H1 (cell line): ENCODE results near the gene CHD9. TPM values are rescaled to one million over a fixed set of nuclear protein-coding genes. Genes with fewer than 3 reads are reported as not detected.

Source experiments
- CTCF ChIA-PET: fragments of 300-600 bp; sonication (Branson Sonifier 250); formaldehyde crosslinking; loops from one replicate; lab custom pipeline; 2021; ENCODE audit not compliant: partially characterized antibody; lab: Charles Lee
- POLR2A ChIA-PET: fragments of 300-600 bp; sonication (Branson Sonifier 250); formaldehyde crosslinking; loops from one replicate; lab custom pipeline; 2021; ENCODE audit warnings: inconsistent platforms; ENCODE audit not compliant: partially characterized antibody; lab: Charles Lee
- DNase-seq, 2 experiments: peaks; one replicate each; pipeline versions ENCODE4 v3.0.0 to v3.0.0-alpha.2; 2010 to 2022; ENCODE audit warnings: low spot score in 2 of 2, low read depth in 1 of 2, mixed read lengths in 1 of 2
- FAIRE-seq: peaks from 2 replicates; lab custom pipeline; 2011; peaks lifted over from hg19 to GRCh38; lab: Jason Lieb, UNC
- H2AFZ ChIP-seq: 2 replicates; pipeline ENCODE4 v1.8.1; 2012; ENCODE audit warnings: low read length, inconsistent platforms
- H2AK5ac ChIP-seq: 2 replicates; pipeline ENCODE4 v1.6.1; 2013; ENCODE audit warnings: low read depth, low read length
- H2BK120ac ChIP-seq: replicated peaks from 2 replicates; pipeline ENCODE3; 2013; ENCODE audit warnings: low read depth, low read length, inconsistent platforms
- H2BK12ac ChIP-seq: 2 replicates; pipeline ENCODE4 v1.6.1; 2013; ENCODE audit warnings: low read depth, low read length
- H2BK15ac ChIP-seq: 2 replicates; pipeline ENCODE4 v1.6.1; 2013; ENCODE audit warnings: low read length
- H2BK20ac ChIP-seq: 2 replicates; pipeline ENCODE4 v1.6.1; 2013; ENCODE audit warnings: low read length
- H2BK5ac ChIP-seq: 2 replicates; pipeline ENCODE4 v1.6.1; 2013; ENCODE audit warnings: low read depth, low read length
- H3K14ac ChIP-seq: 2 replicates; pipeline ENCODE4 v1.6.1; 2013; ENCODE audit warnings: inconsistent platforms; ENCODE audit not compliant: insufficient read length
- H3K18ac ChIP-seq: 2 replicates; pipeline ENCODE4 v1.6.1; 2013; ENCODE audit warnings: low read length; ENCODE audit errors: extremely low read depth
- H3K23ac ChIP-seq: 2 replicates; pipeline ENCODE4 v1.6.1; 2013; ENCODE audit warnings: inconsistent platforms; ENCODE audit not compliant: insufficient read length
- H3K23me2 ChIP-seq: 2 replicates; pipeline ENCODE4 v1.6.1; 2013; ENCODE audit warnings: low read depth, low read length
- H3K27ac ChIP-seq: 2 replicates; pipeline ENCODE4 v1.6.1; 2011; ENCODE audit warnings: low read depth, low read length, inconsistent platforms
- H3K27me3 ChIP-seq, 4 experiments: replicated peaks in 1 of 4; 1 replicate in 1 of 4; 2 replicates in 3 of 4; pipeline versions ENCODE4 v1.6.1 to v1.8.1; 2011 to 2013; ENCODE audit warnings: low read length in 3 of 4, mild to moderate bottlenecking in 3 of 4, inconsistent platforms in 2 of 4, mixed read lengths in 2 of 4, moderate library complexity in 1 of 4; ENCODE audit not compliant: control insufficient read depth in 3 of 4, insufficient read depth in 3 of 4; ENCODE audit errors: extremely low read depth in 1 of 4
- H3K36me3 ChIP-seq, 4 experiments: 2 replicates each; pipeline versions ENCODE4 v1.6.1 to v1.8.1; 2011 to 2013; ENCODE audit warnings: mild to moderate bottlenecking in 4 of 4, low read length in 3 of 4, moderate library complexity in 2 of 4, control low read depth in 1 of 4, inconsistent platforms in 1 of 4; ENCODE audit not compliant: insufficient read depth in 4 of 4, control insufficient read depth in 2 of 4
- H3K4ac ChIP-seq: replicated peaks from 2 replicates; pipeline ENCODE3; 2013; ENCODE audit warnings: low read length, low read depth, mixed read lengths, inconsistent platforms; ENCODE audit not compliant: insufficient read length
- H3K4me1 ChIP-seq, 4 experiments: replicated peaks in 1 of 4; 1 replicate in 1 of 4; 2 replicates in 3 of 4; pipeline versions ENCODE4 v1.6.1 to v1.8.1; 2011 to 2013; ENCODE audit warnings: low read length in 3 of 4, inconsistent platforms in 2 of 4, mixed read lengths in 1 of 4; ENCODE audit not compliant: insufficient read depth in 4 of 4, control insufficient read depth in 3 of 4
- H3K4me2 ChIP-seq, 2 experiments: 2 replicates each; pipeline versions ENCODE4 v1.6.1 to v1.8.1; 2011 to 2013; ENCODE audit warnings: low read depth in 2 of 2, low read length in 2 of 2, control low read depth in 1 of 2, inconsistent platforms in 1 of 2, mild to moderate bottlenecking in 1 of 2; ENCODE audit not compliant: insufficient read depth in 1 of 2
- H3K4me3 ChIP-seq, 4 experiments: fragments of 200-600, 300-600 bp in 1 of 4; sonication (generic), shearing (Covaris generic), sonication (Bioruptor Twin) in 1 of 4; 2 replicates each; pipeline versions ENCODE4 v1.5.1 to v1.8.1; 2011 to 2016; ENCODE audit warnings: low read length in 4 of 4, low read depth in 3 of 4, control low read depth in 2 of 4, inconsistent platforms in 2 of 4, mild to moderate bottlenecking in 2 of 4, mixed read lengths in 1 of 4, moderate library complexity in 1 of 4; ENCODE audit not compliant: insufficient read depth in 2 of 4; ENCODE audit errors: extremely low read depth in 1 of 4
- H3K56ac ChIP-seq: replicated peaks from 2 replicates; pipeline ENCODE3; 2013; ENCODE audit warnings: low read depth, mild to moderate bottlenecking, mixed read lengths, low read length, inconsistent platforms; ENCODE audit not compliant: insufficient read length
- H3K79me1 ChIP-seq: 2 replicates; pipeline ENCODE4 v1.6.1; 2013; ENCODE audit warnings: low read depth, low read length, control low read depth
- H3K79me2 ChIP-seq, 2 experiments: 2 replicates each; pipeline versions ENCODE4 v1.6.1 to v1.8.1; 2012 to 2013; ENCODE audit warnings: low read length in 2 of 2, mild to moderate bottlenecking in 2 of 2, inconsistent platforms in 1 of 2; ENCODE audit not compliant: insufficient read depth in 2 of 2, control insufficient read depth in 1 of 2
- H3K9ac ChIP-seq, 4 experiments: replicated peaks in 1 of 4; 1 replicate in 1 of 4; 2 replicates in 3 of 4; pipeline versions ENCODE4 v1.6.1 to v1.8.1; 2011 to 2013; ENCODE audit warnings: low read depth in 3 of 4, low read length in 3 of 4, control low read depth in 2 of 4, mild to moderate bottlenecking in 2 of 4, moderate library complexity in 2 of 4, inconsistent platforms in 1 of 4; ENCODE audit errors: extremely low read depth in 1 of 4
- H3K9me3 ChIP-seq, 2 experiments: 2 replicates each; pipeline versions ENCODE4 v1.6.1 to v1.8.1; 2012 to 2013; ENCODE audit warnings: mild to moderate bottlenecking in 2 of 2, moderate library complexity in 2 of 2, control low read depth in 1 of 2, inconsistent platforms in 1 of 2, low read depth in 1 of 2, low read length in 1 of 2, mixed read lengths in 1 of 2; ENCODE audit not compliant: insufficient read depth in 2 of 2
- H4K20me1 ChIP-seq, 2 experiments: replicated peaks in 1 of 2; 2 replicates each; pipeline versions ENCODE3 to v1.8.1; 2011 to 2013; ENCODE audit warnings: inconsistent platforms in 2 of 2, low read length in 2 of 2, mild to moderate bottlenecking in 1 of 2; ENCODE audit not compliant: insufficient read depth in 2 of 2, control insufficient read depth in 1 of 2
- H4K5ac ChIP-seq: 2 replicates; pipeline ENCODE4 v1.6.1; 2013; ENCODE audit warnings: low read length, low read depth, mixed read lengths, inconsistent platforms; ENCODE audit not compliant: insufficient read length
- H4K8ac ChIP-seq: 2 replicates; pipeline ENCODE4 v1.8.0; 2013; ENCODE audit warnings: mild to moderate bottlenecking, moderate library complexity, low read length, inconsistent platforms; ENCODE audit not compliant: insufficient read depth; ENCODE audit errors: extremely low read depth
- H4K91ac ChIP-seq: replicated peaks from 2 replicates; pipeline ENCODE3; 2013; ENCODE audit warnings: low read length, mixed read lengths, inconsistent platforms; ENCODE audit not compliant: insufficient read length
- ASH2L ChIP-seq: fragments of 200-600, 300-600 bp; sonication (generic); IDR thresholded peaks from one replicate; pipeline ENCODE4 v1.7.1; 2017; ENCODE audit warnings: low read length
- BRCA1 ChIP-seq: IDR thresholded peaks from 2 replicates; pipeline ENCODE4 v1.6.1; 2012; ENCODE audit warnings: low read depth, low read length, improper control_type of control experiment
- CBX5 ChIP-seq: fragments of 300-800, 300-1000 bp; sonication (generic); IDR thresholded peaks from 2 replicates; pipeline ENCODE4 v1.7.1; 2016; ENCODE audit warnings: antibody characterized with exemption, low read length, low read depth
- CHD1 ChIP-seq: IDR thresholded peaks from 2 replicates; pipeline ENCODE4 v1.6.1; 2012; ENCODE audit warnings: low read depth, low read length, improper control_type of control experiment
- MAX ChIP-seq: IDR thresholded peaks from 2 replicates; pipeline ENCODE4 v1.6.1; 2012; ENCODE audit warnings: inconsistent platforms
- POLR2A ChIP-seq, 2 experiments: IDR thresholded peaks; 1 replicate in 1 of 2; 2 replicates in 1 of 2; pipeline ENCODE4 v1.6.1; 2011; ENCODE audit warnings: low read depth in 2 of 2, low read length in 2 of 2, mild to moderate bottlenecking in 2 of 2; ENCODE audit errors: control extremely low read depth in 1 of 2
- SIRT6 ChIP-seq: IDR thresholded peaks from one replicate; pipeline ENCODE4 v1.7.1; 2012; ENCODE audit warnings: low read length, inconsistent platforms
- SP1 ChIP-seq: IDR thresholded peaks from 2 replicates; pipeline ENCODE4 v1.6.1; 2011; ENCODE audit warnings: low read depth, low read length
- USF2 ChIP-seq: IDR thresholded peaks from 2 replicates; pipeline ENCODE4 v1.6.1; 2011; ENCODE audit warnings: low read length, improper control_type of control experiment
- WGBS, 2 experiments: shearing (Covaris generic) in 1 of 2; methylation state at CpG; one replicate each; pipeline versions ENCODE4 v1.1.6 to v1.1.7; 2013 to 2015; ENCODE audit warnings: low lambda C conversion rate in 2 of 2, mixed read lengths in 2 of 2, inconsistent platforms in 1 of 2, low coverage in 1 of 2, missing lambda C conversion rate in 1 of 2; ENCODE audit not compliant: insufficient replicate concordance in 2 of 2, insufficient coverage in 1 of 2, insufficient read length in 1 of 2; ENCODE audit errors: extremely low coverage in 1 of 2, missing lambda C conversion rate in 1 of 2; 5-methylcytosine and 5-hydroxymethylcytosine counted together
- polyA plus RNA-seq, 7 experiments: library from polyadenylated mRNA; depleted of rRNA in 3 of 7; stranded (reverse) in 5 of 7; unstranded in 2 of 7; fragments of >200 nt in 5 of 7; fragments of 200-250 nt in 2 of 7; gene quantifications; 1 replicate in 5 of 7; 2 replicates in 1 of 7; 4 replicates in 1 of 7; pipeline versions ENCODE4 v1.2.1 to v1.2.3, GENCODE V29; 2011 to 2013; ENCODE audit warnings: missing spikeins in 2 of 7, mixed read lengths in 2 of 7
- total RNA-seq: library from RNA; stranded (reverse); fragmentation: NEBNext Ultra II Directional; extraction: Animal tissue kit (Norgen Biotek cat#: 25700); gene quantifications from 2 replicates; pipeline ENCODE4 v1.2.1, GENCODE V29; 2021

The CHD9 gene
- total and polyA plus RNA-seq, 2 of the 8 experiments (the other 6 are each of a cell fraction or from before 2014, with no cell fraction given): 9.9 to 32.4 TPM

GRCh38 chr16:53081686-53082407 is 27.1 kb downstream of the CHD9 start:
- no peak for DNase-seq
- POLR2A ChIA-PET: interaction anchor here (0.9 to 2.1 kb wide), 3 partner anchors 10 to 38 kb away, joined by 3 to 6 read pairs (median 3); no protein-coding TSS in a partner anchor
- Histone ChIP-seq H2AK5ac (no peak overlapping the region), H2BK5ac (no peak overlapping the region), H3K18ac (no peak overlapping the region), H4K91ac (no peak overlapping the region), H3K23ac (no peak overlapping the region), H3K36me3 (no peaks in the 10 kb centered on the region; a peak in 1 of 8 replicates)
- TF ChIP-seq POLR2A (IDR thresholded peaks at IDR 0.05; ENCODE audit: control extremely low read depth in 1 of 2, low read depth in 2 of 2, low read length in 2 of 2): no peak
- TF ChIP-seq ASH2L: no peak
- no peak for TF ChIP-seq SIRT6
- TF ChIP-seq CHD1: no peak
- no peak for TF ChIP-seq MAX
- TF ChIP-seq SP1: no peak
- TF ChIP-seq CBX5: no peak
- TF ChIP-seq USF2: no peak
- no peak for TF ChIP-seq BRCA1
- TF ChIP-seq, all 59 proteins: peak for 0
- H3K23me2 ChIP-seq: no peaks in the 10 kb centered on the region
- no peak overlapping the region for H3K4me3 ChIP-seq
- no peak overlapping the region for H3K14ac ChIP-seq
- H4K8ac ChIP-seq: no peak overlapping the region
- H2AFZ ChIP-seq: no peak overlapping the region
- H3K9me3 ChIP-seq: no peaks in the 10 kb centered on the region
- H2BK15ac ChIP-seq: 0 out of 2 replicates have a peak overlapping the region, but pooled peaks have one; percentile 25
- peaks cover 5% of the 10 kb centered on the region; the same call in 1 of the 2 replicates for H3K79me1 ChIP-seq
- H4K20me1 ChIP-seq: no peaks in the 10 kb centered on the region
- no peak overlapping the region for H3K9ac ChIP-seq
- peaks cover 0 to 19% of the 10 kb centered on the region in 2 experiments; a peak in 2 of 4 replicates for H3K79me2 ChIP-seq
- no peak overlapping the region for H2BK120ac ChIP-seq
- CTCF ChIA-PET: no interaction called here
- H3K4me2 ChIP-seq: no peak overlapping the region
- WGBS, 2 experiments: 90% methylated on average over 3 of the region's 3 CpGs; no CpG with 5 or more reads in 1 of the 2 experiments
- FAIRE-seq: no peak
- H3K27ac ChIP-seq: no peak overlapping the region
- no peaks in the 10 kb centered on the region for H3K27me3 ChIP-seq
- H2BK20ac ChIP-seq: no peak overlapping the region
- no peak overlapping the region for H3K56ac ChIP-seq
- H3K4ac ChIP-seq: no peak overlapping the region
- H3K4me1 ChIP-seq: peaks cover 9 to 31% (median 24%) of the 10 kb centered on the region in 4 experiments; a peak in 5 of 7 replicates
- no peak overlapping the region for H4K5ac ChIP-seq
- no peak overlapping the region for H2BK12ac ChIP-seq
